HG03045 (cell line): ENCODE data around the gene MPP2.

Source experiments
- ATAC-seq: cut with Tn5 transposase; IDR thresholded peaks from one replicate; pipeline ENCODE4 v1.9.1; 2021; ENCODE audit warnings: mild to moderate bottlenecking, moderate library complexity; ENCODE audit not compliant: unreplicated experiment

Gene MPP2

GRCh38 chr17:43825567-43825966, 81.8 kb downstream of the MPP2 start:
- no peak for ATAC-seq
